GM12891 (cell line): ENCODE data around the gene FAM174B.

Experiments used
- DNase-seq: peaks from one replicate; pipeline ENCODE4 v3.0.0; 2011; ENCODE audit warnings: low spot score; ENCODE audit not compliant: insufficient read length
- FAIRE-seq: peaks from 2 replicates; lab custom pipeline; 2011; peaks lifted over from hg19 to GRCh38; lab: Jason Lieb, UNC
- PAX5 ChIP-seq: IDR thresholded peaks from 2 replicates; pipeline ENCODE4 v1.6.1; 2011; ENCODE audit warnings: low read length, moderate library complexity, mild to moderate bottlenecking; ENCODE audit not compliant: insufficient read depth, severe bottlenecking
- POLR2A ChIP-seq: IDR thresholded peaks from 2 replicates; pipeline ENCODE4 v1.6.1; 2011; ENCODE audit warnings: low read depth, low read length, control low read depth
- POLR2AphosphoS5 ChIP-seq: IDR thresholded peaks from 2 replicates; pipeline ENCODE4 v1.6.1; 2011; ENCODE audit warnings: low read depth, low read length, control low read depth
- POU2F2 ChIP-seq: IDR thresholded peaks from 2 replicates; pipeline ENCODE4 v1.6.1; 2011; ENCODE audit warnings: low read depth, mild to moderate bottlenecking, control low read depth, low read length, moderate library complexity
- SPI1 ChIP-seq: IDR thresholded peaks from 2 replicates; pipeline ENCODE4 v1.6.1; 2011; ENCODE audit warnings: low read depth, low read length, control low read depth
- TAF1 ChIP-seq: IDR thresholded peaks from 2 replicates; pipeline ENCODE4 v1.6.1; 2011; ENCODE audit warnings: low read depth, low read length, control low read depth

Gene FAM174B

DNA sequence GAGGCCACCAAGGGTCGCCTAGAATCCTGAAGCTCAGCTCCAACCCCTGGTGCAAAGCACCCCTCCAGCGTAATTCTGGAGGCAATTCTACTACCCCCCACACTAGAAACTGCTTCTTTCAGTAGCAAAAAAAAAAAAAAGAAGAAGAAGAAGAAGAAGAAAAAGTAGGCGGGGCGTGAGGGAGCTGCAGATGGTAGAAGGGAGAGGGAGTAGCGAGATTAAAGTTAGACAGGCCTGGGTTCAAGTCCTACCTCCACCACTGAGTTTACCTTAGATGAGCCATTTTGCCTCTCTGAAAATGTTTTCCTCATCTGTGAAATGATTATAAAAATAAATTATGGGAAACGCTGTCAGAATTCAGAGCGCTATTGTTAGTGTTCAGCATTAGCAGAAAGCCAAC lies 913 bp downstream of the FAM174B start:
- FAIRE-seq (no peak), DNase-seq (no peak)
- TF ChIP-seq TAF1 (no peak), POU2F2 (no peak), PAX5 (no peak), POLR2A (no peak), POLR2AphosphoS5 (no peak), SPI1 (no peak)

DNA sequence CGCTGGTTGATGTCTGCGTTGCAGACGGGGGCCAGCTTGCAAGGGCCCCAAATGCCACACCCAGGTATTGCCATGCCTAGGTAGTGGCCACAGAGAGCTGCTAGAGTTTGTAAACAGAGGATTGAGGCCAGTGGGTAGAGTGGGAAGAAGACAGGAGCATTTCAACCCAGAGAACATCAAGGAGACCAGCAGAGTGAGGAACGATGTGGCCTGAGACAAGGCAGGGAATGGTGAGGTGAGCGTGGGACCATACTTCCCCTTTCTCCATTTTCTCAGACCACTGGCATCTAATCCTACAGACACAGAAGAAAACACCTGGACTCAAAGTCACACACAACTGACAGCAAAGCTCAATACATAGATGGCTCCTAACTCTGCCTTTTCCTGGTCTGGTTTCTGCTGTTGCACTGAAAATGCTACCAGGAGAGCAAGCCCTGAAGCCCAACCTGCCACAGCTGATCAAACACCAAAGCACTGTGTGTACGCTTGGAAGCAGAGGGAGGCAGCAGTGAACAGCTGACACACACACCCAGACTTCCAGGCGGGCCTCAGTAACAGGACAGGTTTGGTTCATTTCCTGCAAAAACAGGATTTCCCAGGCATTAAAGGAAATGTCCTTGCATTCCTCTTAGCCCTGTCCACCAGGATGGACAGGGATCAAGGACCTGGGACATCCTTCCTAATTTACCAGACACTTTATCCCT lies 1.6 kb downstream of the FAM174B start:
- FAIRE-seq (peak; percentile 88), DNase-seq (no peak)
- TF ChIP-seq POU2F2 = no peak
- TF ChIP-seq POLR2AphosphoS5 = no peak
- TF ChIP-seq TAF1 = no peak
- TF ChIP-seq POLR2A = no peak
- no peak for TF ChIP-seq PAX5
- no peak for TF ChIP-seq SPI1

DNA sequence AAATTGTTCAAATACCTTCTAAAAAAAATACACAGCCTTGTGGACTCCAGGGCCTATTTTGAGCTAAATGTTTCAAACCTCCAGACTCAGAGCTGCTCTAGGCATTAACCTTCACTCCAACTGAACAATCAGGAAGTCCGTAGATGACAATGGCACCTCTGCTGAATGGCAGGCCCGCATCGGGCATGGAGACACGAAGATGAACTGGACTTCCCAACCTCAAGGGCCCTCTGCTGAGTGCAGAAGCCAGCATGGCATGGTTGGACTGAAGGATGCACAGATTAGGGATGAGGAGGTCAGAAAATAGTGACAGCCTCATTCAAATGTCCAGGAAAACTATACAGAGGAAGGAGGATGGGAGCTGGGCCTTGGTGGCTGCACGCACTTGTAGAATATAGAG lies 2.2 kb downstream of the FAM174B start:
- FAIRE-seq = no peak
- no peak for TF ChIP-seq SPI1
- no peak for TF ChIP-seq POU2F2
- TF ChIP-seq POLR2AphosphoS5 = no peak
- TF ChIP-seq TAF1 = no peak
- no peak for TF ChIP-seq POLR2A
- no peak for TF ChIP-seq PAX5
- no peak for DNase-seq

DNA sequence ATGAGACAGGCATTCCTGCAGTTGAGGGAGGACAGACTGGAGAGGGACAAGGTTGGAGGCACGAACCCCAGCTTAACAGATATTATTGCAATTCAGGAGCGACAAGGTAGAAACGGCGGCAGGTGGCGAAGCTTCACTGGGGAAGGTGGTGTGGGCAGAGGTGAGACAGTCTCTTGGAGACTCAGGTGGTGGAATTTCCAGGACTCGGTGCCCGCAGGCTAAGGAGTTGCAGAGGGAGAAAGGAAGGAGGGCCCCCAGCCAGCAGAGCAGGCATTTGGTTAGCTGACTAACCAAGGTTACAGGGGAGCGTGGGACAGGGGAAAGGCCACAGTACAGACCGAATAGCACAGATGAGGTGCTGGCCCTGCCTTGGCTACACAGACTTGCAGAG lies 3.0 kb downstream of the FAM174B start:
- no peak for TF ChIP-seq POLR2AphosphoS5
- DNase-seq (no peak), FAIRE-seq (peak; percentile 50)

DNA sequence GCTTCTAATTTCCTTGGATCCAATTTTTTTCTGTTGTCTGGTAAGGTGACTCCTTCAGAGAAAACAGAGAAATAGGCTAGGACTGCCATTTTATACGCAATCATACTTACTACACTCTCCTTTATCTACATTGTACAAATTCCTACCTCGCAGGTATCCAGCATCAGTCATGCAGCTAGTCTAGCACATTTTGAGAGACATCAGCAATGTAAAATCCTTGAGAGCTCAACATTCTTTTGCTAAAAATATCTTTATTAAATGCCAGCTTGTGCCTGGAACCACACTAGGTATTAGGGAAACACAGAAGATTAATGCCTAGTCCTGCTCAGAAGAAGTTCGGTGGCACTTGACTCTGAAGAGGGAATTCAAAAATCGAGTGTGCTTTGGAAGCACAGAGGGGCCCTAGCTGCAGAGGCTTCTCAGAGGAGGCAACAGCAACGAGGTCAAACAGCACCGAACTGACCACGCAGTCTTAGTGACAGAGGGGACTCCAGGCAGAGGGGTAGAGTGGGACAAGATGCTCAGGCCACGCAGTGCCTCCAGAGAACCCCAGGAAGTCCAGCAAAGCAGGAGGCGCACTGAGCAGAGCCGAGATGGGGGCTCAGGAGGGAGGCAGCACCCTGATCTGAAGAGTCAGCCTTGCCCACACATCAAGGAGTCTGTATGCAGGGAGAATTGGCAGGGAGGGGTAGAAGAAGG lies 3.5 kb downstream of the FAM174B start:
- no peak for DNase-seq
- peak; percentile 5 for FAIRE-seq

DNA sequence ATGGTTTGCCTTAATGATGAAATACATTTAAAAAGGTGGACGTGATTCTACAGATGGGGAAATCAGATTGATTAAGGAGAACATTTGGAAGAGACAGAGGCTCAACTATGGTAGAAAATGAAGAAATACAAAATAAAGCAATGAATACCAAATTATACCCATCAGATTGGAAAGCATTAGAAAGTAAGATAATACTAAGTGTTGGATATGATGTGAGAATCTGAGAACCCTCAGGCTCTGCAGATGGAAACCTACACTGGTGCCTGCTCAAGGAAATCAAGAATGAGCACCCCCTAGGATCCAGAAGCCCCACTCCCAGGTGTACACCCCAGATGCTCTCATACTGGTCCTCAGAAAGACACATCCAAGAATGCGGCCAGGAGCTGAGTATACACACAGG lies 4.6 kb downstream of the FAM174B start:
- DNase-seq = no peak
- TF ChIP-seq PAX5 (no peak), POLR2A (no peak), TAF1 (no peak), POLR2AphosphoS5 (no peak), POU2F2 (no peak), SPI1 (no peak)
- no peak for FAIRE-seq

More for the DNA sequence above, 3.5 kb downstream of the FAM174B start:
- TF ChIP-seq PAX5 (no peak), POLR2AphosphoS5 (no peak), POU2F2 (no peak)

DNA sequence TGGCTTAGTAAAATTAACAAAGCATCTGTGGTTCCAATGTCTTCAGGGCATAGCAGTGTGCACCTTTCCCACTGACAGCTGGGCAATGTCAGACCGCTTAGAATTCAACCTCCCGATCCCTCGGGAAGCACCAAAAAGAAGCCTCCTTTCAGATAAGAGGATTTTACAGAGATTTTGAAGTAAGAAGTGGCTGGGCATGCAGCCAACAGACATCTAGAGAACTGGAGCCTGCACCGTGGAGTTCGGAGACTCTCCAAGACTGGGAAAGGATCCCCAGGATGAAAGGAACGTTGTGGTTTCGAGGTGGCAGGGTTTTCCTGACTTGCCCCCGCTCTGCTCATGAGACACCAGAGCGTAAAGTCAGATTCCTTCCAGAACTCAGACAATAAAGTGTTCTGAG lies 5.3 kb downstream of the FAM174B start:
- DNase-seq = no peak
- no peak for FAIRE-seq
- no peak for TF ChIP-seq POLR2A

DNA sequence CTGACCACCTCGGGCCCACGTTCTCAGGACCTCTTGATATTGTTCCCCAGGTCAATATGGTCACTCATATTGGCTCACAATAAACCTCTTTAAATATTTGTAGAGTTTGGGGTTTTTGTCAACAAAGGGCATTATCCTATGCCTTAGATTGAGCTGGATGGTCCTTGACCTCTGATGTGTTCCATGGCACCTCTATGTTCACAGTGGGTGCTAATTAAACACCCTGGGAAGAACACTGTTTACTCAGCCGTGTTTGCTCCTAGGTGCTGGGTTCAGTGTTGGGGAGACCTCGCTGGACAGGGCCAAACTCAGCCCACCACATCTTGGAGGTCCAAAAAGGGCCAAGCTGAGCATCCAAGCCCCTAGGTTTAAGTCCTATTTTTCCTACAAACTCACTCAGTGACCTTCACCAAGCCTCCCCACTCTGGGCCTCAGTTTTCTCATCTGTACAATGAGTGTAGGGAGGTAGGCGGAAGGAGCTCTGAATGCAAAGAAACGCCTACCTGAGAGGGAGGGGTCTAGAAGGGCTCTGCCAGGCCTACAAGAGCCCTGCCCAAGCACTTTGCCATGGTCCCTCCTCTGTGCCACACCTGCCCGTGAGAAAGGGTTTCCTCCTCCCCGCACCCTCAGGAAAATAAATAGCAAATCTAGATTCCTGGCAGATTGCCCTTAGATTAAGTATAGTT lies 7.2 kb downstream of the FAM174B start:
- DNase-seq (no peak), FAIRE-seq (no peak)
- TF ChIP-seq PAX5 (no peak), TAF1 (no peak), POLR2AphosphoS5 (no peak), POU2F2 (no peak), POLR2A (no peak), SPI1 (no peak)

DNA sequence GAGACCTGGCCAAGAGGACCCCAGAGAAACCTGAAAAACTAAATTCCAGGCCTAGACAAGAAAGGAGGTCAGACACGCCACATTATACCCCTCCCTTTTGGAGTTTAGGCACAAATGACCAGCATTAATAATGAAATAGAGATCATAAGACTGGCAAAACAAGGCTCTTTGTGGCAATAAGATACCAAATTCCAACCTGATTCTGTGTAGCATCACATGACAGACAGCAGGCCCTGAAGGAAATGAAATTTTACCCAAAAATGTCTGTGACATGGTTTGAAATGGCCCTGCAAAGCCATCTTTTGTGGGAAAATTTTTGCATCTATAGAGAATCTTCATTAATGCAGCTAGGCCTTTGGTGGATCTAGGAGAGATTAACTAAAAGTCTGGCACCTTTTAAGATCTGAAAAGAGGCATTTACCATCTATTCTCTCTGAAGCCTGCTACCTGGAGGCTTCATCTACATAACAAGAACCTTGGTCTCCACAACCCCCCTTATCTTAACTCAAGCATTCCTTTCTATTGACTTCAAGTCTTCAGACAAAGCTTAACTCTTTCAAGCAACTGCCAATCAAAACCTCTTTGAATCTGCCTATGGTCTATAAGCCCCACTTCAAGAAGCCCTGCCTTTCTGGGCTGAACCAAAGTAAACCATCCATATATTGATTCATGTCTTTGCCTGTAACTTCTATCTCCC lies 8.0 kb downstream of the FAM174B start:
- DNase-seq (no peak), FAIRE-seq (no peak)
- no peak for TF ChIP-seq SPI1
- TF ChIP-seq POLR2AphosphoS5 = no peak
- no peak for TF ChIP-seq POLR2A
- TF ChIP-seq PAX5 = no peak
- no peak for TF ChIP-seq POU2F2
- no peak for TF ChIP-seq TAF1

DNA sequence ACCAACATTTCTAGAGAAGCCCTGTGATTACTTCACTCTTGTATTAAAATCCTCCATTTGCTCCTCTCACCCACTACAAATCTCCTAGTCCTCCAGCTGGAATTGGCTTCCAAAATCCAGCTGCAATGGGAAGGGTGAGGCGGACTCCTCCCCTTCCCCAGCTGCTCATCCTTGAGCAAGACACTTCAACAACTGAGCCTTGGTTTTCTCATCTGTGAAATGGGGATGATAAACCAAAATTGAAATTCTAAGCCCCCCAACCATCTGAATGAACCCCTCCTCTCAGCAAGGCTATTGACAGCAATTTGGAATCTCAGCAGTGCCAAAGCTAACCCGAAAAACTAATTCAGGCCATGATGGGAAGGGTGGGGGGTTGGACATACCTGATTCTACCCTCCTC lies 9.4 kb downstream of the FAM174B start:
- FAIRE-seq (no peak), DNase-seq (no peak)
- TF ChIP-seq POLR2A = no peak

DNA sequence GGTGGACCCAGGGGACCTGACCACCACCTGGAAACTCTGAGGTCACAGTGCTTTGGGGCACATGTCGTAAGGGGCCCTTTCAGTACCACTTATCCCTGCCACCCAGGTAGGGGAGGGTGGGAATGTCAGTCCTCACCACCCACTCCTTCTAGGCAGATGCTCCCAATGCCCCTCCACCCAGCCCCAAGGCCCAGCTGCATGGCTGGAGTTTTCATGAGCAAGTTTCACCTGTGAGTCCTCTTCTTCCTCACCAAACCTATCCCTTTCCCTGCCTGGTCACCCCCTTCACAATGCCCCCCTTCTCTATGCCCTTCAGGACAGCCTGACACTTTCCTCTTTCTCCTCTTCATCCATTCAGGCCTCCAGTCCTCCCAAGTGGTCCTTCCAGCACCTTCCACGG lies 9.8 kb downstream of the FAM174B start:
- no peak for TF ChIP-seq SPI1
- TF ChIP-seq POU2F2 = no peak
- no peak for TF ChIP-seq TAF1
- TF ChIP-seq PAX5 = no peak
- TF ChIP-seq POLR2A = no peak
- TF ChIP-seq POLR2AphosphoS5 = no peak
- DNase-seq (no peak), FAIRE-seq (peak; percentile 20)
